Astrocyte (in vitro differentiated cells and primary cell): ENCODE results near the gene KLHL17. TPM values are rescaled to one million over a fixed set of nuclear protein-coding genes. Genes with fewer than 3 reads are reported as not detected.

Source experiments
- DNase-seq: peaks from one replicate; pipeline ENCODE4 v3.0.0-alpha.2; 2010; ENCODE audit warnings: low read depth
- FAIRE-seq: peaks from 2 replicates; lab custom pipeline; 2011; peaks lifted over from hg19 to GRCh38; lab: Jason Lieb, UNC
- H2AFZ ChIP-seq: 2 replicates; pipeline ENCODE4 v1.6.0; 2012; ENCODE audit warnings: low read depth, low read length, inconsistent platforms
- H3K27ac ChIP-seq: 2 replicates; pipeline ENCODE4 v1.5.1; 2011; ENCODE audit warnings: low read depth, low read length, inconsistent platforms
- H3K27me3 ChIP-seq: 2 replicates; pipeline ENCODE4 v1.6.0; 2011; ENCODE audit warnings: low read length, inconsistent platforms; ENCODE audit not compliant: insufficient read depth
- H3K36me3 ChIP-seq: 2 replicates; pipeline ENCODE4 v1.5.1; 2011; ENCODE audit warnings: low read length, inconsistent platforms; ENCODE audit not compliant: insufficient read depth
- H3K4me1 ChIP-seq: 2 replicates; pipeline ENCODE4 v1.5.1; 2011; ENCODE audit warnings: low read length, inconsistent platforms; ENCODE audit not compliant: insufficient read depth
- H3K4me2 ChIP-seq: 2 replicates; pipeline ENCODE4 v1.6.0; 2012; ENCODE audit warnings: low read length, inconsistent platforms
- H3K4me3 ChIP-seq: 2 replicates; pipeline ENCODE4 v1.5.1; 2011; ENCODE audit warnings: low read depth, mild to moderate bottlenecking, low read length, inconsistent platforms; ENCODE audit not compliant: insufficient read depth
- H3K79me2 ChIP-seq: 2 replicates; pipeline ENCODE4 v1.6.0; 2012; ENCODE audit warnings: mild to moderate bottlenecking, low read length, inconsistent platforms; ENCODE audit not compliant: insufficient read depth
- H3K9ac ChIP-seq: 2 replicates; pipeline ENCODE4 v1.6.0; 2012; ENCODE audit warnings: mild to moderate bottlenecking, low read length, inconsistent platforms
- H3K9me3 ChIP-seq: 2 replicates; pipeline ENCODE4 v1.5.1; 2012; ENCODE audit warnings: low read depth, mild to moderate bottlenecking, low read length, inconsistent platforms; ENCODE audit not compliant: insufficient read depth
- H4K20me1 ChIP-seq: 2 replicates; pipeline ENCODE4 v1.6.0; 2012; ENCODE audit warnings: low read length, inconsistent platforms; ENCODE audit not compliant: insufficient read depth
- H3K27ac Mint-ChIP-seq: one replicate; pipeline ENCODE4 v1.8.0; 2021; ENCODE audit warnings: mild to moderate bottlenecking, mixed read lengths; ENCODE audit not compliant: unreplicated experiment
- H3K27me3 Mint-ChIP-seq: one replicate; pipeline ENCODE4 v1.8.0; 2021; ENCODE audit warnings: low read depth, mixed read lengths; ENCODE audit not compliant: unreplicated experiment
- H3K36me3 Mint-ChIP-seq: one replicate; pipeline ENCODE4 v1.8.0; 2021; ENCODE audit warnings: low read depth, mixed read lengths; ENCODE audit not compliant: unreplicated experiment
- H3K4me1 Mint-ChIP-seq: one replicate; pipeline ENCODE4 v1.8.0; 2021; ENCODE audit warnings: low read depth, mixed read lengths; ENCODE audit not compliant: unreplicated experiment
- H3K4me3 Mint-ChIP-seq: one replicate; pipeline ENCODE4 v1.8.0; 2021; ENCODE audit warnings: mild to moderate bottlenecking, moderate library complexity, mixed read lengths; ENCODE audit not compliant: unreplicated experiment
- H3K9me3 Mint-ChIP-seq: one replicate; pipeline ENCODE4 v1.8.0; 2021; ENCODE audit warnings: mild to moderate bottlenecking, mixed read lengths; ENCODE audit not compliant: unreplicated experiment
- CTCF ChIP-seq: IDR thresholded peaks from 2 replicates; pipeline ENCODE4 v1.5.1; 2011; ENCODE audit warnings: low read depth, mild to moderate bottlenecking, inconsistent platforms, low read length, moderate library complexity; ENCODE audit not compliant: insufficient read depth
- EZH2 ChIP-seq: IDR thresholded peaks from 2 replicates; pipeline ENCODE4 v1.6.1; 2012; ENCODE audit warnings: mild to moderate bottlenecking, low read length, inconsistent platforms; ENCODE audit not compliant: insufficient read depth
- total RNA-seq: library from RNA; stranded (reverse); gene quantifications from 2 replicates; pipeline ENCODE4 v1.2.1, GENCODE V29; 2021

Gene KLHL17
- total RNA-seq, 1 donor from 2014 or later = 25.9 TPM

- Mint-ChIP-seq H3K4me1 (peaks cover 6% of the 10 kb centered on the region), H3K27ac (no peak overlapping the region), H3K4me3 (peak overlapping the region; percentile 34), H3K27me3 (peaks cover 6% of the 10 kb centered on the region), H3K36me3 (peaks cover 10% of the 10 kb centered on the region), H3K9me3 (no peaks in the 10 kb centered on the region)
- H3K4me1 ChIP-seq = peaks cover 42% of the 10 kb centered on the region
- FAIRE-seq (no peak), DNase-seq (peak; percentile 55)
- H3K9me3 ChIP-seq = no peaks in the 10 kb centered on the region
- no peaks in the 10 kb centered on the region for H3K79me2 ChIP-seq
- H3K27me3 ChIP-seq = no peaks in the 10 kb centered on the region
- H3K27ac ChIP-seq = peak overlapping the region; percentile 19
- peaks cover 23% of the 10 kb centered on the region for H4K20me1 ChIP-seq
- H3K4me3 ChIP-seq = peak overlapping the region; percentile 28
- H3K4me2 ChIP-seq = peak overlapping the region; percentile 75
- no peak overlapping the region for H2AFZ ChIP-seq
- no peak for TF ChIP-seq CTCF
- no peak for TF ChIP-seq EZH2
- no peaks in the 10 kb centered on the region for H3K36me3 ChIP-seq
- H3K9ac ChIP-seq = peak overlapping the region; percentile 46
Measured at GRCh38 chr1:942864-943533, 17.4 kb upstream of the KLHL17 start.

- no peak overlapping the region for H2AFZ ChIP-seq
- no peaks in the 10 kb centered on the region for H3K27me3 ChIP-seq
- no peak for FAIRE-seq
- H4K20me1 ChIP-seq = peaks cover 28% of the 10 kb centered on the region
- Mint-ChIP-seq H3K36me3 (peaks cover 10% of the 10 kb centered on the region), H3K4me1 (peaks cover 6% of the 10 kb centered on the region), H3K9me3 (no peaks in the 10 kb centered on the region), H3K4me3 (no peak overlapping the region), H3K27ac (no peak overlapping the region), H3K27me3 (peaks cover 3% of the 10 kb centered on the region)
- no peaks in the 10 kb centered on the region for H3K79me2 ChIP-seq
- H3K9ac ChIP-seq = no peak overlapping the region
- H3K4me1 ChIP-seq = peaks cover 39% of the 10 kb centered on the region
- H3K4me2 ChIP-seq = peak overlapping the region; percentile 75
- H3K27ac ChIP-seq = no peak overlapping the region
- DNase-seq = no peak
- H3K9me3 ChIP-seq = no peaks in the 10 kb centered on the region
- H3K36me3 ChIP-seq = no peaks in the 10 kb centered on the region
- H3K4me3 ChIP-seq = no peak overlapping the region
- no peak for TF ChIP-seq EZH2
- TF ChIP-seq CTCF = no peak
Measured at GRCh38 chr1:943545-944340, 16.6 kb upstream of the KLHL17 start.
